Measurements from ENCODE around the gene ACRV1. TPM values are rescaled to one million over a fixed set of nuclear protein-coding genes. Genes with fewer than 3 reads are reported as not detected.

Gene ACRV1
- total and polyA plus RNA-seq, 2 experiments from 2014 or later, result 0.65 TPM; not detected in 1

GRCh38 chr11:125694951-125695350, 14.3 kb upstream of the ACRV1 start (continued):
- TF ChIP-seq CTCF (conservative IDR thresholded peaks at IDR 0.05; ENCODE audit: low read depth in 2 of 2), result no peak
- TF ChIP-seq ZNF114 (CRISPR knock-in tag; IDR thresholded peaks at IDR 0.05), result no peak
- TF ChIP-seq EZH2 (IDR thresholded peaks at IDR 0.05; ENCODE audit: low read depth, unreplicated experiment), result no peak
- TF ChIP-seq ZNF462 (CRISPR knock-in tag; IDR thresholded peaks at IDR 0.05), result no peak

- H4K20me1 ChIP-seq (replicated peaks; ENCODE audit: insufficient read depth), result no peaks in the 10 kb centered on the region
- H3K4me1 Mint-ChIP-seq, result no peaks in the 10 kb centered on the region; the same call in 2 of the 3 replicates
- H3K4me3 ChIP-seq, result no peak overlapping the region
- no peaks in the 10 kb centered on the region for H3K9me2 ChIP-seq (ENCODE audit: insufficient read depth)
- no peaks in the 10 kb centered on the region for H3K27me3 Mint-ChIP-seq (ENCODE audit: insufficient read depth, low read depth, poor library complexity)
- peaks cover 7% of the 10 kb centered on the region; the same call in 2 of the 3 replicates for H3K36me3 Mint-ChIP-seq (ENCODE audit: low read depth)
- H3K36me3 ChIP-seq (ENCODE audit: insufficient read depth), result no peaks in the 10 kb centered on the region; the same call in 1 of the 2 replicates
- no peaks in the 10 kb centered on the region for H3K79me2 ChIP-seq (replicated peaks; ENCODE audit: insufficient read depth)
- no peaks in the 10 kb centered on the region for H3K27me3 ChIP-seq (ENCODE audit: insufficient read depth)
- peaks cover 2% of the 10 kb centered on the region; the same call in 1 of the 3 replicates for H3K9me3 Mint-ChIP-seq
- H3K4me3 Mint-ChIP-seq, result no peak overlapping the region
- no peak overlapping the region for H3K27ac ChIP-seq (ENCODE audit: low read depth)
- no peak overlapping the region for H3K4me2 ChIP-seq
- H2AFZ ChIP-seq, result no peak overlapping the region
- no peaks in the 10 kb centered on the region for H3F3A ChIP-seq (replicated peaks; ENCODE audit: low read depth)
- no peak for ATAC-seq
- no peak for TF ChIP-seq POLR2AphosphoS5 (IDR thresholded peaks at IDR 0.05; ENCODE audit: low read depth)
- TF ChIP-seq EZH2phosphoT487 (IDR thresholded peaks at IDR 0.05; ENCODE audit: unreplicated experiment), result no peak
- TF ChIP-seq ETS1 (IDR thresholded peaks at IDR 0.05), result no peak
- H3K4me1 ChIP-seq (ENCODE audit: insufficient read depth), result no peaks in the 10 kb centered on the region
- H3K27ac Mint-ChIP-seq, result no peak overlapping the region
- no peak for DNase-seq (ENCODE audit: low spot score)
Observed at GRCh38 chr11:125692887-125693286, 12.2 kb upstream of the ACRV1 start.
